Measurements from ENCODE around the gene CASTOR1.

DNA sequence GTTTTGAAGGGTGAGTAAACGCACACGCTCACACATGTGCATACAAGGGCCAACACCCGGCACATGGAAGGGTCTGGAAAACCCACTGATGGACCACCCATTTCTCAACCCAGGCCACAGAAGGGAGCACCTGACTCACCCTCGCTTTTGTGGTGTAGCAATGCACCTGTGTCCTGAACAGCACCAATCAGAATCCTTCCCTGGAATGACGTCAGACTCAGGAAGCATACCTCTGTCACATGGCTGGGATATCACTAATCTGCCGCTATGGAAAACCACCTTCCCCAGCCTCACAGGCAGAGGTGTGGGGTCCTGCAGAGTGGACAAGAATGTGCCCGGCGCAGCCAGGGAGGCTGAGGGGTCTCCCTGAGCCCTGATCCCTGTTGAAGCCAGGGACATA is 13.7 kb downstream of the CASTOR1 start:
- TF ChIP-seq POLR2A (IDR thresholded peaks at IDR 0.05) (no peak), CTCF (IDR thresholded peaks at IDR 0.05) (no peak)

All from sigmoid colon (tissue), 3 donors.